MM.1S (cell line): Measurements from ENCODE around the gene LIN7A.

Experiments used
- DNase-seq: peaks from one replicate; pipeline ENCODE4 v3.0.0-alpha.2; 2015
- H2AFZ ChIP-seq: fragments of 300-600 bp; sonication (generic); 2 replicates; pipeline ENCODE4 v1.6.0; 2016; ENCODE audit warnings: antibody characterized with exemption, low read length
- H3F3A ChIP-seq: fragments of 300-600 bp; sonication (generic); 2 replicates; pipeline ENCODE4 v1.6.1; 2016; ENCODE audit warnings: mild to moderate bottlenecking, antibody characterized with exemption, low read length, moderate library complexity, mixed read lengths; ENCODE audit not compliant: insufficient read depth
- H3K27ac ChIP-seq: fragments of 300-600 bp; sonication (generic); 2 replicates; pipeline ENCODE4 v1.5.1; 2016; ENCODE audit warnings: mild to moderate bottlenecking, low read length
- H3K27me3 ChIP-seq: fragments of 300-600 bp; sonication (generic); replicated peaks from 2 replicates; pipeline ENCODE4 v1.6.0; 2016; ENCODE audit warnings: low read length; ENCODE audit not compliant: insufficient read depth
- H3K36me3 ChIP-seq: fragments of 300-600 bp; sonication (generic); replicated peaks from 2 replicates; pipeline ENCODE4 v1.6.1; 2016; ENCODE audit warnings: mild to moderate bottlenecking, low read length, mixed read lengths; ENCODE audit not compliant: insufficient read depth
- H3K4me1 ChIP-seq: fragments of 300-600 bp; sonication (generic); 2 replicates; pipeline ENCODE4 v1.6.1; 2016; ENCODE audit warnings: low read length, mixed read lengths
- H3K4me2 ChIP-seq: fragments of 300-600 bp; sonication (generic); 2 replicates; pipeline ENCODE4 v1.6.0; 2016; ENCODE audit warnings: low read depth, low read length
- H3K4me3 ChIP-seq: fragments of 300-600 bp; sonication (generic); 2 replicates; pipeline ENCODE4 v1.5.1; 2016; ENCODE audit warnings: low read length, mixed read lengths
- H3K79me2 ChIP-seq: fragments of 300-600 bp; sonication (generic); 2 replicates; pipeline ENCODE4 v1.6.1; 2016; ENCODE audit warnings: mixed run types, low read length, mixed read lengths
- H3K9ac ChIP-seq: fragments of 300-600 bp; sonication (generic); 2 replicates; pipeline ENCODE4 v1.6.1; 2016; ENCODE audit warnings: low read length, mixed read lengths
- H3K9me2 ChIP-seq: fragments of 300-600 bp; sonication (generic); replicated peaks from 2 replicates; pipeline ENCODE4 v1.6.1; 2016; ENCODE audit warnings: mild to moderate bottlenecking, low read length, mixed read lengths; ENCODE audit not compliant: insufficient read depth
- H3K9me3 ChIP-seq: fragments of 300-600 bp; sonication (generic); replicated peaks from 2 replicates; pipeline ENCODE4 v1.6.1; 2016; ENCODE audit warnings: mild to moderate bottlenecking, low read length, mixed read lengths; ENCODE audit not compliant: insufficient read depth
- H4K20me1 ChIP-seq: fragments of 300-600 bp; sonication (generic); 2 replicates; pipeline ENCODE4 v1.6.1; 2016; ENCODE audit warnings: mild to moderate bottlenecking, low read length, moderate library complexity, mixed read lengths; ENCODE audit not compliant: insufficient read depth
- EZH2 ChIP-seq: fragments of 300-600 bp; sonication (generic); optimal IDR thresholded peaks from 2 replicates; pipeline ENCODE3; 2017; ENCODE audit warnings: low read depth, mild to moderate bottlenecking, antibody characterized with exemption, low read length, mixed read lengths
- EZH2phosphoT487 ChIP-seq: fragments of 300-600 bp; sonication (generic); IDR thresholded peaks from 2 replicates; pipeline ENCODE4 v1.6.1; 2018; ENCODE audit warnings: antibody characterized with exemption, low read length
- TF ChIP-seq, protein P1 (sequence below): fragments of 300-600 bp; sonication (generic); IDR thresholded peaks from 2 replicates; pipeline ENCODE4 v1.5.1; 2016; ENCODE audit warnings: antibody characterized with exemption, low read length, mixed read lengths

LIN7A gene

DNA sequence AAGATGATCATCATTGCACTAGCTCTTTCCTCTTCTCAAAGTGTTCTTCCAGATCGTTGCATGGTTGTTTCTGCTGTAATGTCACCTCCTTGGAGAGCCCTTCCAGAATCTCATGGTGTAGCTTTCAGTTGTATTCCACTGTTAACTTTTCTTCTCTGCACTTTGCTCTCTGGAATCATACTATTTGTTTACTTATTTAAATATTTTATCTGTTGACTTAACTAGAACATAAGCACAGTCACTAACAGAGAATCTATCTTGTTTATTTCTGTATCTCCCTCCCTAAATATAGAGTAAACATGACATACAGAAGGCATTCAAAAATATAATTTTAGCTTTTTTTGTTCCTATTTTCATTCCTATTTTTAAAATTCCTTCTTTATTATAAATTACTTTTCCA lies 11.8 kb downstream of the LIN7A start:
- no peaks in the 10 kb centered on the region for H3K4me1 ChIP-seq
- no peak overlapping the region for H3K4me2 ChIP-seq
- H2AFZ ChIP-seq, result no peak overlapping the region
- no peaks in the 10 kb centered on the region for H3K79me2 ChIP-seq
- no peaks in the 10 kb centered on the region for H4K20me1 ChIP-seq
- no peaks in the 10 kb centered on the region for H3K9me3 ChIP-seq
- no peak overlapping the region for H3K9ac ChIP-seq
- H3K36me3 ChIP-seq, result no peaks in the 10 kb centered on the region
- no peaks in the 10 kb centered on the region for H3K9me2 ChIP-seq
- H3K27me3 ChIP-seq, result no peaks in the 10 kb centered on the region
- TF ChIP-seq EZH2phosphoT487 (no peak), EZH2 (no peak)
- TF ChIP-seq, protein P1, sequence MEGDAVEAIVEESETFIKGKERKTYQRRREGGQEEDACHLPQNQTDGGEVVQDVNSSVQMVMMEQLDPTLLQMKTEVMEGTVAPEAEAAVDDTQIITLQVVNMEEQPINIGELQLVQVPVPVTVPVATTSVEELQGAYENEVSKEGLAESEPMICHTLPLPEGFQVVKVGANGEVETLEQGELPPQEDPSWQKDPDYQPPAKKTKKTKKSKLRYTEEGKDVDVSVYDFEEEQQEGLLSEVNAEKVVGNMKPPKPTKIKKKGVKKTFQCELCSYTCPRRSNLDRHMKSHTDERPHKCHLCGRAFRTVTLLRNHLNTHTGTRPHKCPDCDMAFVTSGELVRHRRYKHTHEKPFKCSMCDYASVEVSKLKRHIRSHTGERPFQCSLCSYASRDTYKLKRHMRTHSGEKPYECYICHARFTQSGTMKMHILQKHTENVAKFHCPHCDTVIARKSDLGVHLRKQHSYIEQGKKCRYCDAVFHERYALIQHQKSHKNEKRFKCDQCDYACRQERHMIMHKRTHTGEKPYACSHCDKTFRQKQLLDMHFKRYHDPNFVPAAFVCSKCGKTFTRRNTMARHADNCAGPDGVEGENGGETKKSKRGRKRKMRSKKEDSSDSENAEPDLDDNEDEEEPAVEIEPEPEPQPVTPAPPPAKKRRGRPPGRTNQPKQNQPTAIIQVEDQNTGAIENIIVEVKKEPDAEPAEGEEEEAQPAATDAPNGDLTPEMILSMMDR, result no peak
- no peak overlapping the region for H3K4me3 ChIP-seq
- DNase-seq, result no peak
- H3K27ac ChIP-seq, result no peak overlapping the region
- H3F3A ChIP-seq, result no peaks in the 10 kb centered on the region

DNA sequence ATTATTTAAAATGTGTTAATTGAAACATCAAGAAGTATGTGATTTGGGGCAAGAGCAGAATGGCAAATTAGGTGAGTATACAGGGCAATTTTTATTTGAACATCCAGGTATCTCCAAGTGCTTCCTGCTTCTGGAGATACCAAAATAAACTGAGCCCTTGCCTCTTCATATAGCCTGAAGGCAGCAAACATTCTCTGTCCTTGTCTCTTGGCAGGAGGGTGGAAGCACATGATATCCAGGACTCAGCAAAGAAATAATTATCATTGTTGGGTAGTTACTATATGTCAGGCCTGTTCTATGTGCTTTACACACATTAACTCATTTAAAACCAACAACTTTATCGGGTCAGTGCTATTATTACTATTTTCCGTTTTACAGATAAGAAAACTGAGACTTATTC lies 12.5 kb downstream of the LIN7A start:
- no peak for DNase-seq
- Histone ChIP-seq H3K9me3 (no peaks in the 10 kb centered on the region), H3K27ac (no peak overlapping the region), H3K79me2 (no peaks in the 10 kb centered on the region), H3K27me3 (no peaks in the 10 kb centered on the region), H2AFZ (no peak overlapping the region), H3K4me2 (no peak overlapping the region), H3K9me2 (no peaks in the 10 kb centered on the region), H3K4me3 (no peak overlapping the region), H4K20me1 (no peaks in the 10 kb centered on the region), H3K9ac (no peak overlapping the region), H3K4me1 (no peaks in the 10 kb centered on the region), H3K36me3 (no peaks in the 10 kb centered on the region), H3F3A (no peaks in the 10 kb centered on the region)
- no peak for TF ChIP-seq EZH2

DNA sequence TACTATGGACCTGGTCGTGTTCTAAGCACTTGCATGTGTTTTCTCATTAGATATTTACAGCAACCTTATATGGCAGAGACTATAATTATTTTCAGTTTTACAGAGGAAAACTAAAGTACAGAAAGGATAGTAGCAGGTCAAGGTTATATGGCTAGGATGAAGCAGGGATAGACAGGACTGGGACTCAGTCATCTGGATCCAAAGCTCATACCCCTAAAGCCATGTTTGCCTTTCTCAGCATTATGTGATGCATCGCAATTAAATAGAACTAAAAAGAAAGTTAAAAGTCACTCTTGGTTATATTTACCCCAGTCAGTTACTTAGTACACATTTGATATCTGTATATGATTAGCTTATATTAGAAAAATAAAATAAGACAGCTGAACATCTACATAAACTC lies 13.3 kb downstream of the LIN7A start:
- H3K36me3 ChIP-seq, result no peaks in the 10 kb centered on the region
- no peaks in the 10 kb centered on the region for H3K4me1 ChIP-seq
- no peak for TF ChIP-seq EZH2
- TF ChIP-seq EZH2phosphoT487, result no peak
- TF ChIP-seq, protein P1, result no peak
- H3K4me3 ChIP-seq, result no peak overlapping the region
- no peaks in the 10 kb centered on the region for H4K20me1 ChIP-seq
- no peak overlapping the region for H2AFZ ChIP-seq
- no peak overlapping the region for H3K4me2 ChIP-seq
- no peaks in the 10 kb centered on the region for H3K27me3 ChIP-seq
- H3K9me2 ChIP-seq, result no peaks in the 10 kb centered on the region
- H3K79me2 ChIP-seq, result no peaks in the 10 kb centered on the region
- H3K9me3 ChIP-seq, result no peaks in the 10 kb centered on the region
- no peaks in the 10 kb centered on the region for H3F3A ChIP-seq
- no peak for DNase-seq
- no peak overlapping the region for H3K9ac ChIP-seq
- H3K27ac ChIP-seq, result no peak overlapping the region

DNA sequence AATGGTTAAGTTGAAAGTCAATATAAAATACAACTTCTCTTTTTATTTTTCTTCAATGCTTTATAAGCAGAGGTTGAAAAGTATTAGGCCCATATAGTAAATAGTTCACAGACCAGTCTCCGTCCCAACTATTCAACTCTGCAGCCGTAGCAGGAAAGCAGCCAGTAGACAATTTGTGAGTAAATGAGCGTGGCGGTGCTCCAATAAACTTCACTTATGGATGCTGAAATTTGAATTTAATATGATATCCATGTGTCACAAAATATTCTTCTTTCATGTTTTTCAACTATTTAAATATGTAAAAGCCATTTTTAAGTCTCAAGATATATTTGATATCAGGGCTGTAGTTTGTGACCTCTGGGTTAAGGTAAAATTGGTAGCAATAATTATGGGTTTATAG lies 17.7 kb downstream of the LIN7A start:
- TF ChIP-seq EZH2, result no peak
- no peak for TF ChIP-seq EZH2phosphoT487
- TF ChIP-seq, protein P1, result no peak
- Histone ChIP-seq H3K9me3 (no peaks in the 10 kb centered on the region), H3K79me2 (no peaks in the 10 kb centered on the region)

More for the DNA sequence above, 17.7 kb downstream of the LIN7A start:
- DNase-seq, result no peak
- no peaks in the 10 kb centered on the region for H3K27me3 ChIP-seq
- H3F3A ChIP-seq, result no peaks in the 10 kb centered on the region
- H3K4me1 ChIP-seq, result no peaks in the 10 kb centered on the region
- H3K4me2 ChIP-seq, result no peak overlapping the region
- no peak overlapping the region for H3K27ac ChIP-seq
- no peak overlapping the region for H3K9ac ChIP-seq
- H3K4me3 ChIP-seq, result no peak overlapping the region
- no peaks in the 10 kb centered on the region for H3K9me2 ChIP-seq
- no peaks in the 10 kb centered on the region for H4K20me1 ChIP-seq
- H2AFZ ChIP-seq, result no peak overlapping the region
- no peaks in the 10 kb centered on the region for H3K36me3 ChIP-seq
